ENCODE results near the gene RBM20. TPM values are rescaled to one million over a fixed set of nuclear protein-coding genes. Genes with fewer than 3 reads are reported as not detected.

Gene RBM20
- total RNA-seq, 4 donors from 2014 or later: 0.24 to 3.5 (median 1.8) TPM

- ATAC-seq (ENCODE audit: low FRiP score) (no peak), DNase-seq (ENCODE audit: low spot score) (no peak)
- no peak for TF ChIP-seq CTCF (IDR thresholded peaks at IDR 0.05)
Observed at GRCh38 chr10:110758898-110759297, 114.8 kb downstream of the RBM20 start.

- ATAC-seq (ENCODE audit: low FRiP score) (no peak), DNase-seq (ENCODE audit: low spot score) (no peak)
- no peak for TF ChIP-seq CTCF (IDR thresholded peaks at IDR 0.05)
Observed at GRCh38 chr10:110759523-110759922, 115.4 kb downstream of the RBM20 start.

GRCh38 chr10:110762109-110762848 lies 118.1 kb downstream of the RBM20 start:
- ATAC-seq (ENCODE audit: low FRiP score): no peak
- no peak for TF ChIP-seq CTCF (IDR thresholded peaks at IDR 0.05)
- no peak for DNase-seq (ENCODE audit: low spot score)

- no peak for TF ChIP-seq CTCF (IDR thresholded peaks at IDR 0.05)
- ATAC-seq (ENCODE audit: low FRiP score): no peak
- DNase-seq (ENCODE audit: low spot score): no peak
Observed at GRCh38 chr10:110762849-110763211, 118.7 kb downstream of the RBM20 start.

GRCh38 chr10:110764378-110764777 lies 120.2 kb downstream of the RBM20 start:
- TF ChIP-seq CTCF (IDR thresholded peaks at IDR 0.05): no peak
- ATAC-seq (ENCODE audit: low FRiP score): no peak
- DNase-seq (ENCODE audit: low spot score): no peak

- ATAC-seq (ENCODE audit: low FRiP score) (no peak), DNase-seq (ENCODE audit: low spot score) (no peak)
- TF ChIP-seq CTCF (IDR thresholded peaks at IDR 0.05): no peak
Observed at GRCh38 chr10:110764793-110765512, 120.8 kb downstream of the RBM20 start.
